ENCODE measurements around the gene ANKRD55. TPM values are rescaled to one million over a fixed set of nuclear protein-coding genes. Genes with fewer than 3 reads are reported as not detected.

Gene ANKRD55
- total RNA-seq, 2 donors from 2014 or later, result 0.14 to 0.79 TPM

Other genes with a start within 250 kb of the ANKRD55 start
- 100 to 1,000 TPM; 359 to 375 TPM for gene IL6ST, start 238.4 kb downstream of the ANKRD55 start, total RNA-seq

Data from posterior vena cava (tissue), 2 donors.